GM19467 (cell line): Measurements from ENCODE around the gene PGK1.
"Not testable (repeated sequence)": the region's sequence is repeated elsewhere in the genome, so short reads cannot be mapped to it uniquely, and the experiment has no call there.

ENCODE experiments used
- ATAC-seq: cut with Tn5 transposase; IDR thresholded peaks from one replicate; pipeline ENCODE4 v1.9.1; 2021; ENCODE audit warnings: mild to moderate bottlenecking, moderate library complexity; ENCODE audit not compliant: unreplicated experiment

The PGK1 gene

DNA sequence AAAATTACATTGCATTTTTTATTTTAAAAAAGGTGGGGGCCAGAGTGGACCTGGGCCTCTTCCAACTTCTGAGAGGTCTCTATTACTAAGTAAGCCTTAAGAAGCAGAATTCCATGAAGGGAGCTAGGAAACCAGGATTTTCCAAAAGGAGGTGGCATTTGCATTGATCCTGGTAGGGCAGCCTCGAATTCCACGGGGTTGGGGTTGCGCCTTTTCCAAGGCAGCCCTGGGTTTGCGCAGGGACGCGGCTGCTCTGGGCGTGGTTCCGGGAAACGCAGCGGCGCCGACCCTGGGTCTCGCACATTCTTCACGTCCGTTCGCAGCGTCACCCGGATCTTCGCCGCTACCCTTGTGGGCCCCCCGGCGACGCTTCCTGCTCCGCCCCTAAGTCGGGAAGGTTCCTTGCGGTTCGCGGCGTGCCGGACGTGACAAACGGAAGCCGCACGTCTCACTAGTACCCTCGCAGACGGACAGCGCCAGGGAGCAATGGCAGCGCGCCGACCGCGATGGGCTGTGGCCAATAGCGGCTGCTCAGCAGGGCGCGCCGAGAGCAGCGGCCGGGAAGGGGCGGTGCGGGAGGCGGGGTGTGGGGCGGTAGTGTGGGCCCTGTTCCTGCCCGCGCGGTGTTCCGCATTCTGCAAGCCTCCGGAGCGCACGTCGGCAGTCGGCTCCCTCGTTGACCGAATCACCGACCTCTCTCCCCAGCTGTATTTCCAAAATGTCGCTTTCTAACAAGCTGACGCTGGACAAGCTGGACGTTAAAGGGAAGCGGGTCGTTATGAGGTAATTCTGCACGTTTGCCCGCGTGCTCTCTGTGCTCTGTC, at the start of gene PGK1:
TSS of gene PGK1 (plus strand) at position 626 of the 824 bp plus-strand sequence. CDS start at position 719, 93 bp downstream.
- peak; percentile 97 for ATAC-seq

DNA sequence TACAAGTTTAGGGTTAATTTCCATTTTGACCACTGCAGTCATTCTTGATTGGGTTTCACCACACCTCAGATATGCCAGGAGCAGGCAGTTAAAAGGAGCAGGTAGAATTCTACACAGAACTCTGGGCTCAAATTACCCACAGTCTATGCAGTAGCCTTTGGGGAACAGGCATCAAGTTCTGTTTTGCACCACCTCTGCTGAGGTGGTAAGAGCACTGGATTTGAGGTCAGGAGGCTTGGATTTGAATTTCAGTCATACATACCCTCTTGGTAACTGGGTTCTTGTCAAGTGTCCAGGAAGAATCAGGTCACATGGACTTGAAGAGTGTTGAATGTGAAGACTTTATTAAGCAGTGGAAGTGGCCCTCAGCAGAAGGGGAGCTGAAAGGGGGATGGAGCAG, 40.4 kb upstream of the PGK1 start:
- no peak for ATAC-seq

DNA sequence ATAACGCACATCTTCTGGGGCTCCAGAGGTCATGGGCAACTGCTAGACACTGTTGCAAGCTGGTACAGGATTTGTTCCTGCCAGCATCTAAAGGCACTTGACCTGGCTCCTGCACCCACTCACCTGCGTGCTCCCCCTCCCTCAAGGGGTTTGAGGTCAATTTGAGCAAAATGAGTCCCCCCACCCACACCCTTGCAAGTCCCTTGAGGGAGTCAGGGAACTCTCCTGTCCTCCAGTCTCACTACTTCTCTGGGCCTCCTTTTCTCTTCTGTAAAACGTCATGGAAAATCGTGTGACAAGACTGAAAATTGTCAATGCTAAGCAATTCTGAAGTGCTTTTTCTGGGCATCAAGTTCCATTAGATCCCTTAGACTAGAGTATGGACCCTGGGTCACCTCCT, 39.9 kb upstream of the PGK1 start:
- no peak for ATAC-seq

DNA sequence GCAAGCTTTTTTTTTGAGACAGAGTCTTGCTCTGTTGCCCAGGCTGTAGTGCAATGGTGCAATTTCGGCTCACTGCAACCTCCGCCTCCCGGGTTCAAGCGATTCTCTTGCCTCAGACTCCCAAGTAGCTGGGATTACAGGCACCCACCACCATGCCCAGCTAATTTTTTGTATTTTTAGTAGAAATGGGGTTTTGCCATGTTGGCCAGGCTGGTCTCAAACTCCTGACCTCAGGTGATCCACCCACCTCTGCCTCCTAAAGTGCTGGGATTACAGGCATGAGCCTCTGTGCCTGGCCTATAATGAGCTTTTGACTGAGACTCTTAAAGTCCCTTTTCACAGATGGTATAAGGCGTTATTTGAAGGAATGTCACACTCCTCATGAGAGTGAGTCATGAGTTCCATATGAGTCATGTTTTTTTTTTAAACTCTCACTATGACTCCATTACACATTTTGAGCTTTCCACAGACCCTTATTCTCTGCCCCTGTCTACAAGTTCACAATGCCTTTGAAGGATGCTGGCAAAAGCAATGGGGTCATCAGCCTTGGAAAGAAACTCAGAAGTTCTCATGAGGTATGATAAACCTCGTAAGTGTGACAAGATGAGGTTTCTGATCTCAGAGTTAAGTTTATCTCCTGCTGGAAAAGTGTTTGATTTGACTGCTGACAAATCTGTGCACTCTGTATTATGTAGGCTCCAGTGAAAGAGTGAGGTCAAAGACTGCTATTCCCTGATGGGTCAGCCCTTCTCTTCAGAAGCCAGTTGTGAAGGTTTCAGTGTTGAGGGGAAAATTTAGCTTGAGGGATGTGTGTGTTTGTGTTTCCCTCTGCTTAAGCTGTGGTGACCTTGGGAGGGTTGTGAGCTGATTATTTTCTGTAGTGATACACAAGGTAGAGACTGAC, 39.1 kb upstream of the PGK1 start:
- ATAC-seq: peak; percentile 72

DNA sequence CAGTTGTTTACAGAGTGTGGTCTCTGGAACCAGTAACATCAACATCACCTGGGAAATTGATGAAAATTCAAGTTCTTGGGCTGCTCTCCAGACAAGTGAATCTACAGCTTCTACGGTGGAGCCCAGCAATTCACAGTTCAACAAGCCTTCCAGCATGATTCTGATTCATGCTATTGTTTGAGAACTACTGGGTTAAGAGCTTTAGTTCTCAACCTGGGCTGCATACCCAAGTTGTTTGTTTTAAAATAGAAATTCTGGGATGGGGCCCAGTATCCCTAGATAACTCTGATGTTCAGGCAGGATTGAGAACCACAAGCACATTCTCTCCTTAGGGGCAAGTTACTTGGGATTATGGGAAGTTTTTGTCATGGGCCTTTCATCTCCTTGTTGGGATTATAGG, 37.9 kb upstream of the PGK1 start:
- no peak for ATAC-seq

DNA sequence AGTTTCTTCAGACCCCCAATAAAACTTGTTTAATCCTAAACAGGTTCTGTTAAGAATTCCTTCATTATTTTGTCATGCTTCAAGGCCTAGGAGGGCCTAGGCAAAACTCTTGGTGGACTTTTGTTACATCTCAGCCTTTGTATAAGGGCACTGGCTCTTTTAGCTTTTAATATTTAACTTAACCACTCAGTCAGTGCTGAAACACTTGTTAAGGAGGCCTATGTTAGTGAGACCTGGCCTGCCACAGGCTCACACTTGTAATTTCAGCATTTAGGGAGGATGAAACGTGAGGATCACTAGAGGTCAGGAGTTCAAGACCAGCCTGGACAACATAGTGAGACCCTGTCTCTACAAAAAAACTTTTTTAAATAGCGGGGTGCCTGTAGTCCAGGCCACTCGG, 32.7 kb upstream of the PGK1 start:
- no peak for ATAC-seq

DNA sequence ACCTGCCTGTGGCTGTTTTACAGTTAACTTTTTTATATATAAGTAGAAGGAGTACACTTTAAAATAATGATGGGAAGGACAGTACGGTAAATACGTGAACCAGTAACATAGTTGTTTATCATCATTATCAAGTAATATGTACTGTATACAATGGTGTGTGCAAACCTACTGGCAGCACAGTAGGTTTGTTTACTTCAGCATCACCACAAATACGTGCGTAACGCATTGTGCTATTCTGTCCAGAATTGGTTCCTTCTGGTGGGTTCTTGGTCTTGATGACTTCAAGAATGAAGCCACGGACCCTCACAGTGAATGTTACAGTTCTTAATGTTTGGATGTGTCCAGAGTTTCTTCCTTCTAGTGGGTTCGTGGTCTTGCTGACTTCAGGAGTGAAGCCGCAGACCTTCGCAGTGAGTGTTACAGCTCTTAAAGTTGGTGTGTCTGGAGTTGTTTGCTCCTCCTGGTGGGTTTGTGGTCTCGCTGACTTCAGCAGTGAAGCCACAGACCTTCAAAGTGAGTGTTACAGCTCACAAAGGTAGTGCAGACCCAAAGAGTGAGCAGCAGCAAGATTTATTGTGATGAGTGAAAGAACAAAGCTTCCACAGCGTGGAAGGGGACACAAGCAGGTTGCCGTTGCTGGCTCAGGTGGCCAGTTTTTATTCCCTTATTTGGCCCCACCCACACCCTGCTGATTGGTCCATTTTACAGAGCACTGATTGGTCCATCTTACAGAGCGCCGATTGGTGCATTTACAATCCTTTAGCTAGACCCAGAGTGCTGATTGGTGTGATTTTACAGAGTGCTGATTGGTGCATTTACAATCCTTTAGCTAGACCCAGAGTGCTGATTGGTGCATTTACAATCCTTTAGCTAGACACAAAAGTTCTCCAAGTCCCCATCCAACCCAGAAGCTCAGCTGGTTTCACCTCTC, 30.6 kb upstream of the PGK1 start:
- ATAC-seq: not testable (repeated sequence)

DNA sequence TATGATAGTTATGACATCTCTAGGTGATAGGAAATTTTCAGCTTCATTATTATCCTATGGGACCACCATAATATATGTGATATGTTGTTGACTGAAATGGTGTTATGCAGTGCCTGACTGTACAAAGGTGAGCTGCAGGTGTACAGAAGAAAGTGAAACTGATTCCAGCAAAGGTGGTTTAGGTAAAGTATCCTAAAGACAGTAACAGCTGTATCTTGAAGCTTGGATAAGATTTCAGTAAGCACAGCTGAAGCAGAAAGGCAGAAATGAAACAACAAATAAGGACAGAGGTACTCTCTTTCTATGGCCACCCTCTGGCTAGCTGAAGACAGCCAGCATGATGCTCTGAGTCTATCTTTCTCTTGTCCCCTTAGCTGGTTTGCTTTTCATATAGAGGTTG, 30.0 kb upstream of the PGK1 start:
- no peak for ATAC-seq

DNA sequence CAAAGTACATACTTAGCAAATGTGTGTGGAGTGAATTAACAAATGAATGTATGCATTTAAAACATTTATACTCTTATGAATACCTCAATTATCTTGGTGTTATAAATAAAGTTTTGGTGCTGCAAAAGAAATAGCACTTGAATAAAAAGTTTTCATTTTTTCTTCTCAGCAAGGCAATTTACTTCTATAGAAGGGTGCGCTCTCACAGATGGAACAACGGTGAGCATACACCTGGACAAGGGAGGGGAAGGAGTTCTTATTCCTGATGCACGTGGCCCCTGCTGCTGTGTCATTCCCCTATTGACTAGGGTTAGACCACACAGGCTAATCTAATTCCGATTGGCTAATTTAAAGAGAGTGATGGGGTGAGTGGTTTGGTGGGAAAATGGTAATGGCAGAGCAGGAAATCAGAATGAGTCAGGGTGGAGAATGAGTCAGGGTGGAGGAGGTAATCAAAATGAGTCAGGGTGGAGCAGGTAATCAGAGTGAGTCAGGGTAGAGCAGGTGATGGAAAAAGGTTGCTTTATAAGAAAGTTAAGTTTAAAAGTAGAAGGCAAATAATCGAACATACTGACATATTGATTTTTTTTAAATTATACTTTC, 28.2 kb upstream of the PGK1 start:
- no peak for ATAC-seq

DNA sequence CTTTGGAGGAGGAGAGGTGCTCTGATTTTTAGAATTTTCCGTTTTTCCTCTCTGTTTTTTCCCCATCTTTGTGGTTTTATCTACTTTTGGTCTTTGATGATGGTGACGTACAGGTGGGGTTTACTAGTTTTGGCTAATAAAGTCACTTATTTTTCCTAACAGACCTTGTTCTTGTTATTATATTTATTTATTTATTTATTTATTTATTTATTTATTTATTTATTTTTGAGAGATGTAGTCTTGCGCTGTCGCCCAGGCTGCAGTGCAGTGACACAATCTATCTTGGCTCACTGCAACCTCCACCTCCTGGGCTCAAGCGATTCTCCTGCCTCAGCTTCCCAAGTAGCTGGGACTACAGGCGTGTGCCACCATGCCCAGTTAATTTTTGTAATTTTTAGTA, 22.6 kb upstream of the PGK1 start:
- ATAC-seq: not testable (repeated sequence)

DNA sequence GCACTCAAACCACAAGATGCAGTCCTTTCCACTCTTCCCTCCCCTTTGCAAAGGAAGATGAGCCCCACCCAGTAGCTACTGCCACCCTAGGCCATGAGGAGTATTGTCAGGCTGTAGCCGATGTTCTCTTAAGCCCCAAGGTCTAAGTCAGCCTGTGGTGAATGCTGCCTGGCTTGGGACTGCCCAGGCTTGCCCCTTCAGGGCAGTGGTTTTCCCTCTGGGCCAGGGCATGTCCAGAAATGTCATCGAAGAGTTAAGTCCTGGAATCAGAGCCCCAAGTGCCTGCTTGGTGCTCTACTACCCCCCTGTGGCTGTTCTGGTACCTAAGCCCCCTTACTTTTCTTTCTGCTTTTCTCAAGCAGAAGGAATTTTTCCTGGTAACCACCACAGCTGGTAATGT, 11.8 kb upstream of the PGK1 start:
- ATAC-seq: peak; percentile 69

DNA sequence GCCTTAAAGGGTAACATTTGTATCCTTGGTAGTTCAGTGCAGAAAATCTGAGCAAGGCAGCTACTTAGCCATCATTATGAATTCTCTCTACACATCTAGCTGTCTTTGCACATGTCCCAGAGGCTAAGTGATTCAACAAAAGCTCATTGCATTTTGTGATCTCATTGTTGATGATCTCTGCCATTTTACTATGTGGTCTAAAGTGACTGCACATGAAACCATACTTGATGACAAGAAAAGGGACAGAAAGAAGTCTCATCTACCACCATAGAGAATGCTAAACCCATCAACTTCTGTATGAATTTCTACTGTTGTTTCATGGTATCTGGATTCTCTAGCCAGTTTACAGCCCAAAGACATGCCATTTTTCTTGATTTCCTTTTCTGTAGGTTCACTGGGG, 5.9 kb upstream of the PGK1 start:
- no peak for ATAC-seq

DNA sequence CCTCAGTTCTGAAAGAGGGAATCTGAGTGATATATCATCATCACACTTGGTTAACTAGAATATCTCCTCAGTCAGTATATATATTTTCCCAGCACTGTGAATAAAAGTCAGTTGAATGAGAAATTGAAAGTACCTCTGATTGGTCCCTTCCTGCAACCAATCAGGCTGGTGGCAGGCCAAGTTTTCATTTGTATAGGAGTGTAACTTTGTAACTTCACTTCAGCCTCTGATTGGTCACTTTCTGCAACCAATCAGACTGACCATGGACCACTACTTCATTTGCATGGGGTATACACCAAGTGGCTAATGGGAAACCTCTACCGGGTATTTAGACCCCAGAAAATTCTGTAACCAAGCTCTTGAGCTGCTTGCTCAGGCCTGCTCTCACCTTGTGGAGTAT, 2.0 kb upstream of the PGK1 start:
- no peak for ATAC-seq

DNA sequence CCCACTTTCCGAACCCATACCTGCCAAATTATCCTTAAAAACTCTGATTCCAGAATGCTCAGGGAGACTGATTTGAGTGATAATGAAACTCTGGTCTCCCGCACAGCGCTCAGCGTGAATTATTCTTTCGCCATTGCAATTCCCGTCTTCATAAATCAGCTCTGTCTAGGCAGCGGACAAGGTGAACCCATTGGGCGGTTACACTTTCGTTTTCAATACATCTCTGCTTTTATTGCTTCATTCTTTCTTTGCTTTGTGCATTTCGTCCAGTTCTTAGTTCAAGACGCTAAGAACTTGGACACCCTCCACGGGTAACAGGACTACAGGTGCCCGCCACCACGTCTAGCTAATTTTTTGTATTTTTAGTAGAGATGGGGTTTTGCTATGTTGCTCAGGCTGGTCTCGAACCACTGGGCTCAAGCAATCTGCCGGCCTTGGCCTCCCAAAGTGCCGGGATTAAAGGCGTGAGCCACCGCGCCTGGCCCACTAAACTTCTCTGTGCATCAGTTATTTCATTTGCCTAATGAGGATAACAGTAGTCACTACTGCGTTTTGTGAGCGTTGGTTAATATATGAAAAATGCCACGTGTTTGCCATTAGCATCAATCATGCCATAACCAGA, 936 bp upstream of the PGK1 start:
- no peak for ATAC-seq

DNA sequence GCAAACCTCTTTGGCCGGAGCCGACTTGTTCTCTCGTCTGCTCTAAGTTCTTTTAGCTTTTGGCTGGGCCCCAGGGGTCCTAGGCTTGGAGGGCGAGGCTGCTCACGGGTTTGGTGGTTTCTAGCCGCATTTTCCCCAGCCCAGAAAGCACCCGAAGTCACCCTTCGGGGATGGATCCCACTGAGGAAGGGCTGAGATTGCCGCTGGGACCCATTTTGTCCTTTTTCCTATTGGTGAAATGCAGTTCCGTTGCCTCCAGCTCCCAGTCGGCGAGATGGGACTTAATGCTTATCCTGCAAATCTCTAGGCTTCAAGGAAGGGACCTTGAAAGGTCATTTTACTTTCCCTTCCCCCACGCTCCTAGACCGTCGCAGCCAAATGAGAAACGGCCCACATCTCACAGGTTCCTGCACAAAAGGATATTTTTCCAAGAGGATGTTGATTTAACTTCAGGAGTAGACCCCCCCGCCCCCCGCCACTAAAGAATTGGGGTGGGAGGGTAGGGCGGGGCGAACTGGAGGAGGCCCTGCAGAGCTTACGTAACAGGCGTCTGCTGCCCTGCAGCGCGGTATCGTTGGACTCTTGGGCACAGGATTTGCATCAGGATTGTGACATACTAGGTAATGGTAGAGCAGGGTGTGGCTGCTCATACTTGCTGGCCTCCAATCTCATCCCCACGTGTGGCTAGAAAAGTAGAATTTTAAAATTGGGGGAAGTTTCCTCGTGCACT, 564 bp downstream of the PGK1 start:
- no peak for ATAC-seq

DNA sequence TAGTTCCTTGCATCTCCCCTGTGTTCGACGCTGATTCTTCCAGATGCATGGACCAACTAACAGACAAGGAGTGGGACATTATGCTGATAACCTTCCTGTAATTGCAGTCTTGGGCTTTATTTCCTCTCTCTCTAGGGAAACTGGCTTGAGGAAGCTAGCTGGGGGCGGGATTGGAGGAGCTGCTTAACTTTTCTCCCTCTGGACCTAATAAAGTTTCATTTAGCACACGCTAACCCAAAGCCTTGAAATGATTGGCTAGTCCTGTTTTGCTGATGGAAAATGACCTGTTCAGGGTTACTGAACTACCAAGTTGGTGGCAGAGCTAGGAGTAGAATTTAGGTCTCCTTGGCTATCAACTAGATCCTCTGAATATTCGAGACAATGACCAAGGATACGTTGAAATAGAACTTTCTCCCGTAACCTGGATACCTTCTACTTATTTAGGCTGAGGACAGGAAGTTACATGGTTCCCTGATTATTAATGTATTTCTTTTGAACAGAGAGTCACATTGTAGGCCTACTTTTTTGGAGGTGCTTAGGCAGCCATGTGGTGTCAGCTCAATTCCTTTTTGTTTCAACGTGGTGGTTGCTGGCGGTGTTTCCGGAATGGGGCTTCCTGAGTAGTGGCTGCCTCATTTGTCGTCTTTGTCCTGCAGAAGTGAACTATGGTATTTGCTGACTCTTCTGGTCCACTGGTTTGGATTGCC, 2.0 kb downstream of the PGK1 start:
- no peak for ATAC-seq

DNA sequence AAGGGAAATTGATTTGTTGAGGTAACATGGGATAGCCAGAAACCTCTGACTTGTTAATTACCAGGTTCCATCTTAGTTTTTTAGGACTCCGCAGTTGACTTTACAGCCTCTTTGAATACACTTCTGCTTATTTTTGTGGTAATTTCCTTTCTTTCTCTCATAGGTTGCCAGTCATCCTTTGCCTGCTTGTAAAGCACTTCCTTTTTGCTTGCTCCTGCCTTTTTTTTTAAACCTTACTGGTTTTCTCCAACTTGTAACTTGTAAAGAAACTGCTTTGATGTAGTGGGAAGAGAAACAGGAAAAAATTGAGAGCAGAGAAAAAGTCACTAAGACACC, 2.6 kb downstream of the PGK1 start:
- ATAC-seq: no peak

DNA sequence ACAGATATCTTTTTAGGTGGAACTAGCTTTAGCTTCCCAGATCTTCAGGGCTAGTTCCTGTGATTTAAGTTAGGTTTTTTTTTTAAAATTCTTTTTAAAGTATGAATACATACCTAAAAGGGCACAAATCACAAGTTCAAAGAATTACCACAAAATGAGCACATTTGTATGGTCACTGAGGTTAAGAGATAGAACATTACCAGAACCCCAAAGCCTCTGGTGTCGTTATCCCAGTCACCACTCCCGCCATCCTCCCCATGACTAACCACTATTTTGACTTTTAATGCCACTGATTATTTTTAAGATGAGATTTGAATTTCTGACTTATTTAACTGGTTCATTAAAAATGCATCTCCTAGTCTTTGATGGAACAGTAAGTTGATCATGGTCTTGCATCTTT, 5.4 kb downstream of the PGK1 start:
- no peak for ATAC-seq
